Uterus (tissue), 4 donors: ENCODE measurements around the gene OR5M3. TPM values are rescaled to one million over a fixed set of nuclear protein-coding genes. Genes with fewer than 3 reads are reported as not detected.

Source experiments
- DNase-seq, 2 donors: peaks; one replicate each; pipeline ENCODE4 v3.0.0-alpha.2; 2019 to 2020
- H3K27ac ChIP-seq, 2 donors: fragments of 200-600 bp; sonication (generic); 1 replicate in 1 of 2; 2 replicates in 1 of 2; pipeline ENCODE4 v1.5.1; 2016 to 2018
- H3K27me3 ChIP-seq, 2 donors: fragments of 200-600 bp; sonication (generic); one replicate each; pipeline ENCODE4 v1.5.1; 2018 to 2019; ENCODE audit warnings: control low read depth in 1 of 2
- H3K36me3 ChIP-seq, 2 donors: fragments of 200-600 bp; sonication (generic); one replicate each; pipeline ENCODE4 v1.5.1; 2019; ENCODE audit warnings: control low read depth in 1 of 2
- H3K4me1 ChIP-seq, 2 donors: fragments of 200-600 bp; sonication (generic); one replicate each; pipeline ENCODE4 v1.5.1; 2018 to 2019; ENCODE audit warnings: control low read depth in 1 of 2
- H3K4me3 ChIP-seq, 2 donors: fragments of 200-600 bp; sonication (generic); 1 replicate in 1 of 2; 2 replicates in 1 of 2; pipeline ENCODE4 v1.5.1; 2018 to 2019; ENCODE audit warnings: mild to moderate bottlenecking in 1 of 2
- H3K9me3 ChIP-seq, 2 donors: fragments of 200-600 bp; sonication (generic); one replicate each; pipeline ENCODE4 v1.5.1; 2019; ENCODE audit warnings: control low read depth in 1 of 2
- POLR2A ChIP-seq, 2 donors: fragments of 450-650 bp; IDR thresholded peaks; one replicate each; pipeline ENCODE4 v1.6.1; 2016; ENCODE audit warnings: antibody characterized with exemption in 2 of 2, mild to moderate bottlenecking in 1 of 2, moderate library complexity in 1 of 2
- intact Hi-C: fragments of 100-400 bp; cut with DNase I; formaldehyde crosslinking; loops from one replicate; pipeline ENCODE4 v1.15.1; 2023; ENCODE audit warnings: low total_unique reads
- total RNA-seq, 4 donors: library from RNA; depleted of rRNA in 3 of 4; stranded (reverse); fragments of >200 nt in 3 of 4; gene quantifications; one replicate each; pipeline versions ENCODE4 v1.1.0 to v1.2.4, GENCODE V29; 2014 to 2023
- TF ChIP-seq, protein P1 (sequence below), 4 experiments: fragments of 200-600 bp in 2 of 4; fragments of 450-650 bp in 2 of 4; sonication (generic) in 2 of 4; IDR thresholded peaks; one replicate each; pipeline ENCODE4 v1.5.1; 2016 to 2019; ENCODE audit warnings: antibody characterized with exemption in 4 of 4, mild to moderate bottlenecking in 2 of 4, moderate library complexity in 1 of 4
- donor health status: DM: yes; HTN: yes; CAD: no.

The OR5M3 gene
- not detected for total RNA-seq

DNA sequence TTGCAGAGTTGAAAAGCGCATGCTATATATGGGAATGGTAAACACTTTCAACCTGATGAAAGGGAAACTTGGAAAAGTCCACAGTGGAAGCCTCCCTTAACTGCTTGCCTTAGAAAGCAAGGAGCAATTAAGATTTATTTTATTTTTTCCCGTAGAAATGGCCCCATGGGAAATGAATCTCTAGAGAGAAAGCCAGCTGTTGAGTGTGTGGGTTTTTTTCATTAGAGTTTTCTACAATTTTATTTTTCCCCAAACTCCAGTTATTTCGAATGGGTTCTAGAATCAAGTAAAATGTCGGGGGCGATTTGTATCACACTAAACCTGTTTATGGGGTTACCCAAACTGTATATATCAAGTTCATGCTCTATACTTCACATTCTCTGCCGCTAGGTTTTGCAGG lies at the start of gene OR5M3:
Gene OR5M3 (minus strand): TSS at position 101 of the 400 bp plus-strand sequence. CDS start 2,855 bp downstream, outside the sequence.
- no peak within 1 kb of the TSS for H3K27ac ChIP-seq
- no peak for DNase-seq
- no peaks in the 10 kb centered on the region for H3K27me3 ChIP-seq
- intact Hi-C loops = no loop called here
- H3K4me3 ChIP-seq = no peak within 1 kb of the TSS
- TF ChIP-seq POLR2A (IDR thresholded peaks at IDR 0.05) = no peak
- TF ChIP-seq, protein P1, sequence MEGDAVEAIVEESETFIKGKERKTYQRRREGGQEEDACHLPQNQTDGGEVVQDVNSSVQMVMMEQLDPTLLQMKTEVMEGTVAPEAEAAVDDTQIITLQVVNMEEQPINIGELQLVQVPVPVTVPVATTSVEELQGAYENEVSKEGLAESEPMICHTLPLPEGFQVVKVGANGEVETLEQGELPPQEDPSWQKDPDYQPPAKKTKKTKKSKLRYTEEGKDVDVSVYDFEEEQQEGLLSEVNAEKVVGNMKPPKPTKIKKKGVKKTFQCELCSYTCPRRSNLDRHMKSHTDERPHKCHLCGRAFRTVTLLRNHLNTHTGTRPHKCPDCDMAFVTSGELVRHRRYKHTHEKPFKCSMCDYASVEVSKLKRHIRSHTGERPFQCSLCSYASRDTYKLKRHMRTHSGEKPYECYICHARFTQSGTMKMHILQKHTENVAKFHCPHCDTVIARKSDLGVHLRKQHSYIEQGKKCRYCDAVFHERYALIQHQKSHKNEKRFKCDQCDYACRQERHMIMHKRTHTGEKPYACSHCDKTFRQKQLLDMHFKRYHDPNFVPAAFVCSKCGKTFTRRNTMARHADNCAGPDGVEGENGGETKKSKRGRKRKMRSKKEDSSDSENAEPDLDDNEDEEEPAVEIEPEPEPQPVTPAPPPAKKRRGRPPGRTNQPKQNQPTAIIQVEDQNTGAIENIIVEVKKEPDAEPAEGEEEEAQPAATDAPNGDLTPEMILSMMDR (IDR thresholded peaks at IDR 0.05) = no peak
- H3K36me3 ChIP-seq = no peaks in the 10 kb centered on the region
- H3K9me3 ChIP-seq = no peaks in the 10 kb centered on the region
- no peaks in the 10 kb centered on the region for H3K4me1 ChIP-seq

DNA sequence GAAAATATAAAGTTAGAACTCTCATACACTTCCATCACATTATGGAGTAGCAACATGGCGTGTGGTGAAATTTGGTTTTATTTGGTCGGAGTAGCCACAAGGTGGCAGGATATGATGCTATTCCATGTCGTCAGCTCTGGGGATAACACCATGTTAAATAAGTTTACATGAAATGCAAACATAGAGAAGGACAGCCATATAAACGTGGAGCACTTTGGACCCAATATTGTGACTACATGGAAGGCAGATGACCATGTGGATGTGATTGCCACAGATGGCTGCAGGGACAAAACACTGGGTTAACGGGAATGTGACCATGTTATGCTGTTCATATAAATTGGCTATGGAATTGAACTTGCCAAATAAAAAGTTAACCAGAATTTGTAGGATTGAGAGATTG lies 48.9 kb upstream of the OR5M3 start:
- no peak overlapping the region for H3K27ac ChIP-seq
- no peak for DNase-seq
- H3K4me1 ChIP-seq = no peaks in the 10 kb centered on the region
- no peaks in the 10 kb centered on the region for H3K36me3 ChIP-seq
- no peaks in the 10 kb centered on the region for H3K27me3 ChIP-seq
- no peak for TF ChIP-seq POLR2A (IDR thresholded peaks at IDR 0.05)
- TF ChIP-seq, protein P1 (IDR thresholded peaks at IDR 0.05) = no peak
- no peak overlapping the region for H3K4me3 ChIP-seq
- H3K9me3 ChIP-seq = no peaks in the 10 kb centered on the region
- intact Hi-C loops = no loop called here

DNA sequence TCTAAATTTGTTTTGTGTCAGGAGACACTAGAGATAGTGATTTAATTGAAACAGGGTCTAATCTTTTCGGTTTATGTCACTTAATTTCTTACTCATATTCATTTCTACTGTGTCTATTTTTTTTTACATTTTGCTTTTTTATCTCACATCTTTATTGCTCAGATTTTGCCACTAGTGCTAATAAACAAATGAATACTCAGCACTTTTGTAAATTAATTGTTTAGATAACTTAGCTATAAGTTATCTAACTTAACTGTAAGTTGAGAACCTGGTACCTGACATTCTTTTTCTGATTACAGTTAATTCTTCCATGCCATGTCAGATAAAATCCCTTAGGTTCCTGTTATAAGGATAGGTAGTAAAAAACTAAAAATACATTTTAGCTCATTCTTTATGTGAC lies 40.1 kb upstream of the OR5M3 start:
- DNase-seq = no peak

DNA sequence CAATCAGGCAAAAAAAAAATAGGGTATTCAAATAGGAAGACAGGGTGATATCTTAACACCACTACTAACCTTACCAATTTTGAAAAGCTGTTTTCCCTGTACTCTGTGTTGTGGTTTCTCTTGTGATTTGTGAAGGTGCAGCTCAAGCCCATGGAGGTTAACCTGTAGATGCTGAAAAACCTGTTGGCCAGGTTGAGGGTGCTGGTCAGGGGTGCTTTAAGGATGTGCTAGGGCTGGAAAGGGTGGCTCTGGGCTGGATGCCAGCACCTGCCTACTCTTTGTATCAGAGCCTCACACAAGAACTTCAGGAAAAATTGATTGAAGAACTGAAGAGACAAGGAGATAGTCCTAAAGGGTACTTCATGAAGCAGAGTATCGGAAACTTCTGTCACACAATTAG lies 36.3 kb upstream of the OR5M3 start:
- no peaks in the 10 kb centered on the region for H3K36me3 ChIP-seq
- DNase-seq = no peak
- no peaks in the 10 kb centered on the region for H3K4me1 ChIP-seq
- no peak overlapping the region for H3K27ac ChIP-seq
- H3K4me3 ChIP-seq = no peak overlapping the region
- no peak for TF ChIP-seq POLR2A (IDR thresholded peaks at IDR 0.05)
- TF ChIP-seq, protein P1 (IDR thresholded peaks at IDR 0.05) = no peak
- no peaks in the 10 kb centered on the region for H3K9me3 ChIP-seq
- H3K27me3 ChIP-seq = no peaks in the 10 kb centered on the region
- intact Hi-C loops = no loop called here

More for the DNA sequence above, 40.1 kb upstream of the OR5M3 start:
- no peaks in the 10 kb centered on the region for H3K4me1 ChIP-seq
- no peaks in the 10 kb centered on the region for H3K27me3 ChIP-seq
- TF ChIP-seq, protein P1 (IDR thresholded peaks at IDR 0.05) = no peak
- no peak for TF ChIP-seq POLR2A (IDR thresholded peaks at IDR 0.05)
- H3K9me3 ChIP-seq = no peaks in the 10 kb centered on the region
- no peak overlapping the region for H3K4me3 ChIP-seq
- intact Hi-C loops = no loop called here
- H3K36me3 ChIP-seq = no peaks in the 10 kb centered on the region
- no peak overlapping the region for H3K27ac ChIP-seq

DNA sequence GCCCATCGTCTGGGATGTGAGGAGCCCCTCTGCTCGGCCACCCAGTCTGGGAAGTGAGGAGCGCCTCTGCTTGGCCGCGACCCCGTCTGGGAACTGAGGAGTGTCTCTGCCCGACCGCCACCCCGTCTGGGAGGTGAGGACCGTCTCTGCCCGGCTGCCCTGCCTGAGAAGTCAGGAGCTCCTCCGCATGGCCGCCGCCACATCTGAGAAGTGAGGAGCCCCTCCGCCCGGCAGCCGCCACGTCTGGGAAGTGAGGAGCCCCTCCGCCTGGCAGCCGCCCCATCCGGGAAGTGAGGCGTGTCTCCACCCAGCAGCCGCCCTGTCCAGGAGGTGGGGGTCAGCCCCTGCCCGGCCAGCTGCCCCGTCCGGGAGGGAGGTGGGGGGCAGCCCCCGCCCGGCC lies 23.9 kb upstream of the OR5M3 start:
- DNase-seq = no peak
- H3K4me1 ChIP-seq = no peaks in the 10 kb centered on the region
- H3K4me3 ChIP-seq = no peak overlapping the region
- H3K27ac ChIP-seq = no peak overlapping the region
- TF ChIP-seq, protein P1 (IDR thresholded peaks at IDR 0.05) = no peak
- no peak for TF ChIP-seq POLR2A (IDR thresholded peaks at IDR 0.05)
- no peaks in the 10 kb centered on the region for H3K27me3 ChIP-seq
- intact Hi-C loops = no loop called here
- H3K9me3 ChIP-seq = no peaks in the 10 kb centered on the region
- no peaks in the 10 kb centered on the region for H3K36me3 ChIP-seq
